ENCODE data around the gene EIF2S3. TPM values are rescaled to one million over a fixed set of nuclear protein-coding genes. Genes with fewer than 3 reads are reported as not detected.
"Not testable (repeated sequence)": the region's sequence is repeated elsewhere in the genome, so short reads cannot be mapped to it uniquely, and the experiment has no call there.

The EIF2S3 gene
- total and polyA plus RNA-seq, 2 of the 4 experiments (the other 2 are of a cell fraction) = 97.9 to 416 TPM

DNA sequence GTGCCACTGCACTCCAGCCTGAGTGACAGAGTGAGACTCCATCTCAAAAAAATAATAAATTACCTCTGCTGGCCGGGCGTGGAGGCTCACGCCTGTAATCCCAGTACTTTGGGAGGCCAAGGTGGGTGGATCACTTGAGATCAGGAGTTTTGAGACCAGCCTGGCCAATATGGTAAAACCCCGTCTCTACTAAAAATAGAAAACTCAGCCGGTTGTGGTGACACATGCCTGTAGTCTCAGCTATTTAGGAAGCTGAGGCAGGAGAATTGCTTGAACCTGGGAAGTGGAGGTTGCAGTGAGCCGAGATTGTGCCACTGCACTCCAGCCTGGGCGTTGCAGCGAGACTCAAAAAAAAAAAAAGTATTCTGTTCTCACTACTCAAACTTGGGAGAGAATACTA, 25.5 kb downstream of the EIF2S3 start:
- H2BK20ac ChIP-seq (ENCODE audit: low read depth, low read length); H3K9ac ChIP-seq (ENCODE audit: low read depth, low read length); H4K20me1 ChIP-seq (ENCODE audit: insufficient read depth, low read length); POLR2A ChIA-PET (ENCODE audit: unreplicated experiment); H4K8ac ChIP-seq (ENCODE audit: low read depth in 2 of 2, low read length in 2 of 2); H3K9me3 ChIP-seq (ENCODE audit: control insufficient read depth, insufficient read depth, low read length); H3K4ac ChIP-seq (ENCODE audit: low read depth, low read length); H2BK15ac ChIP-seq (ENCODE audit: low read depth, low read length); H2AFZ ChIP-seq (replicated peaks; ENCODE audit: low read length, poor library complexity); H3K79me1 ChIP-seq (ENCODE audit: low read depth in 1 of 2, low read length in 2 of 2); CTCF ChIA-PET; H3K27ac ChIP-seq (ENCODE audit: insufficient read depth, low read length); H4K5ac ChIP-seq (ENCODE audit: low read depth, low read length); H3K4me2 ChIP-seq (ENCODE audit: low read depth, low read length); in situ Hi-C loops (cut with MboI; ENCODE audit: low sequenced_read_pairs); H2BK120ac ChIP-seq (ENCODE audit: low read depth, low read length); H3K56ac ChIP-seq (ENCODE audit: extremely low read depth, insufficient read depth, low read length); DNase-seq; dilution Hi-C loops (cut with HindIII; ENCODE audit: low sequenced_read_pairs, unreplicated experiment); H2BK5ac ChIP-seq (ENCODE audit: low read depth, low read length, poor library complexity, severe bottlenecking); H3K14ac ChIP-seq (replicated peaks; ENCODE audit: low read depth, low read length); BruUV-seq (replicated peaks); H3K18ac ChIP-seq (ENCODE audit: low read depth, low read length); H3K4me3 ChIP-seq (ENCODE audit: insufficient read depth, low read depth, low read length); ATAC-seq (ENCODE audit: low read depth); H4K91ac ChIP-seq (ENCODE audit: insufficient read depth, low read depth, low read length); H3K27me3 ChIP-seq (ENCODE audit: control insufficient read depth, insufficient read depth, low read length); H2AK9ac ChIP-seq (replicated peaks; ENCODE audit: low read depth, low read length, poor library complexity); H3K23ac ChIP-seq (ENCODE audit: low read depth, low read length); H3K4me1 ChIP-seq (ENCODE audit: control insufficient read depth, insufficient read depth, low read length); H3K9me1 ChIP-seq (ENCODE audit: insufficient read depth, low read length); H2AK5ac ChIP-seq (ENCODE audit: low read depth, low read length): not testable (repeated sequence)
- peaks cover 17% of the 10 kb centered on the region for H3K36me3 ChIP-seq (ENCODE audit: control insufficient read depth, insufficient read depth, low read length)
- WGBS, 2 experiments (ENCODE audit: extremely low coverage in 2 of 2, insufficient read length in 1 of 2) = no CpG with 5 or more reads among the region's 8 CpGs
- intact Hi-C loops (cut with micrococcal nuclease) = loop anchor here (2.0 kb wide), 1 partner anchor 163 kb away; no protein-coding TSS in a partner anchor
